ENCODE data around the gene RFX6. TPM values are rescaled to one million over a fixed set of nuclear protein-coding genes. Genes with fewer than 3 reads are reported as not detected.

Gene RFX6
- total RNA-seq, 2 donors from 2014 or later, result 0.66 to 1.6 TPM

GRCh38 chr6:116971959-116972358 is 94.9 kb downstream of the RFX6 start:
- H3K27ac ChIP-seq, result no peak overlapping the region
- H3K9me3 ChIP-seq, result no peaks in the 10 kb centered on the region
- TF ChIP-seq POLR2A (IDR thresholded peaks at IDR 0.05), result no peak
- peak; percentile 31 to 63 (median 53) for TF ChIP-seq CTCF (IDR thresholded peaks at IDR 0.05)
- H3K4me3 ChIP-seq, result no peak overlapping the region
- intact Hi-C loops (cut with DNase I), result no loop called here
- no peaks in the 10 kb centered on the region for H3K36me3 ChIP-seq (replicated peaks in 1 of 2; ENCODE audit: insufficient read depth in 1 of 2, low read depth in 2 of 2)
- peaks cover 0 to 3% of the 10 kb centered on the region in 2 donors for H3K27me3 ChIP-seq
- H3K4me1 ChIP-seq, result no peaks in the 10 kb centered on the region
- DNase-seq (peak; percentile 18 to 29 (median 22)), ATAC-seq (peak; percentile 47)
- WGBS, 2 donors, result 0 to 3% methylated on average over 1 of the region's 1 CpG

GRCh38 chr6:116973976-116974375 is 96.9 kb downstream of the RFX6 start:
- intact Hi-C loops (cut with DNase I), result no loop called here
- no peak overlapping the region for H3K4me3 ChIP-seq

GRCh38 chr6:116974526-116975316 is 97.7 kb downstream of the RFX6 start:
- Histone ChIP-seq H3K36me3 (replicated peaks in 1 of 2; ENCODE audit: insufficient read depth in 1 of 2, low read depth in 2 of 2) (no peaks in the 10 kb centered on the region), H3K27ac (no peak overlapping the region), H3K9me3 (no peaks in the 10 kb centered on the region), H3K27me3 (peaks cover 0 to 2% of the 10 kb centered on the region in 2 donors), H3K4me1 (no peaks in the 10 kb centered on the region), H3K4me3 (no peak overlapping the region)
- DNase-seq (no peak), ATAC-seq (no peak)
- 29 to 34% methylated on average over 5 of the region's 5 CpGs for WGBS, 2 donors
- TF ChIP-seq CTCF (IDR thresholded peaks at IDR 0.05) (no peak), POLR2A (IDR thresholded peaks at IDR 0.05) (no peak)
- intact Hi-C loops (cut with DNase I), result no loop called here

More at GRCh38 chr6:116973976-116974375, 96.9 kb downstream of the RFX6 start:
- Histone ChIP-seq H3K27ac (no peak overlapping the region), H3K27me3 (peaks cover 0 to 3% of the 10 kb centered on the region in 2 donors), H3K4me1 (no peaks in the 10 kb centered on the region), H3K9me3 (no peaks in the 10 kb centered on the region), H3K36me3 (replicated peaks in 1 of 2; ENCODE audit: insufficient read depth in 1 of 2, low read depth in 2 of 2) (no peaks in the 10 kb centered on the region)
- ATAC-seq, result no peak
- TF ChIP-seq POLR2A (IDR thresholded peaks at IDR 0.05) (no peak), CTCF (IDR thresholded peaks at IDR 0.05) (no peak)
- WGBS, 2 donors, result 55 to 67% methylated on average over 5 of the region's 5 CpGs
- no peak for DNase-seq

- Histone ChIP-seq H3K27ac (no peak overlapping the region), H3K4me3 (no peak overlapping the region), H3K4me1 (no peaks in the 10 kb centered on the region), H3K27me3 (no peaks in the 10 kb centered on the region), H3K9me3 (no peaks in the 10 kb centered on the region), H3K36me3 (replicated peaks in 1 of 2; ENCODE audit: insufficient read depth in 1 of 2, low read depth in 2 of 2) (no peaks in the 10 kb centered on the region)
- TF ChIP-seq CTCF (IDR thresholded peaks at IDR 0.05), result no peak
- TF ChIP-seq POLR2A (IDR thresholded peaks at IDR 0.05), result no peak
- intact Hi-C loops (cut with DNase I), result no loop called here
- no peak for ATAC-seq
- no peak for DNase-seq
- WGBS, 2 donors, result 60 to 67% methylated on average over 3 of the region's 3 CpGs
Observed at GRCh38 chr6:116975600-116975999, 98.6 kb downstream of the RFX6 start.

GRCh38 chr6:116979560-116979959 is 102.5 kb downstream of the RFX6 start:
- no peak for DNase-seq
- H3K36me3 ChIP-seq (replicated peaks in 1 of 2; ENCODE audit: insufficient read depth in 1 of 2, low read depth in 2 of 2), result no peaks in the 10 kb centered on the region
- ATAC-seq, result no peak
- no peaks in the 10 kb centered on the region for H3K4me1 ChIP-seq
- no peaks in the 10 kb centered on the region for H3K27me3 ChIP-seq
- intact Hi-C loops (cut with DNase I), result no loop called here
- H3K27ac ChIP-seq, result no peak overlapping the region
- 55 to 56% methylated on average over 1 of the region's 1 CpG for WGBS, 2 donors
- TF ChIP-seq POLR2A (IDR thresholded peaks at IDR 0.05) (no peak), CTCF (IDR thresholded peaks at IDR 0.05) (no peak)
- no peak overlapping the region for H3K4me3 ChIP-seq
- no peaks in the 10 kb centered on the region for H3K9me3 ChIP-seq

All from body of pancreas (tissue), 4 donors.